HG03066 (cell line): ENCODE results near the gene IFIH1.

Source experiments
- ATAC-seq: cut with Tn5 transposase; IDR thresholded peaks from one replicate; pipeline ENCODE4 v1.9.1; 2021; ENCODE audit warnings: low read depth; ENCODE audit not compliant: unreplicated experiment

The IFIH1 gene

DNA sequence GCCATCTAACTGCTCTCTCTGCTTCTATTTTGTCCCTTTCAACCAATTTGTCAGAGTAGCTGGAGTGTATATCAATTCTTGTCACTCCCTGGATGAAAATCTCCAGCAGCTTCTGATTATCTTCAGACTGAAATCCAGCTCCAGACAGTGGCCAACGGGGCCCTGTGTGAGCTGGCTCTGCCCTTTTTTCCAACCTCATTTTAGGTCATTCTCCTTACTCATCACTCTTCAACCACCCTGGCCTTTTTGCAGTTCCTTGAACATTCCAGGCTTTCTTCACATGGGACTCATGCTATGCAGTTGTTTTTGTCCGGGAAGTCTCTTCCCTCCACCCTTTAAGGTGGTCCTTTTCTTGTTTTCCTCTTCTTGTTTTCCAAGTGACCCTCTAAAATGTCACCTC, 59.8 kb downstream of the IFIH1 start:
- ATAC-seq: no peak

GRCh38 chr2:162258169-162258568, 60.3 kb downstream of the IFIH1 start:
- no peak for ATAC-seq

GRCh38 chr2:162257425-162257824, 61.1 kb downstream of the IFIH1 start:
- no peak for ATAC-seq

DNA sequence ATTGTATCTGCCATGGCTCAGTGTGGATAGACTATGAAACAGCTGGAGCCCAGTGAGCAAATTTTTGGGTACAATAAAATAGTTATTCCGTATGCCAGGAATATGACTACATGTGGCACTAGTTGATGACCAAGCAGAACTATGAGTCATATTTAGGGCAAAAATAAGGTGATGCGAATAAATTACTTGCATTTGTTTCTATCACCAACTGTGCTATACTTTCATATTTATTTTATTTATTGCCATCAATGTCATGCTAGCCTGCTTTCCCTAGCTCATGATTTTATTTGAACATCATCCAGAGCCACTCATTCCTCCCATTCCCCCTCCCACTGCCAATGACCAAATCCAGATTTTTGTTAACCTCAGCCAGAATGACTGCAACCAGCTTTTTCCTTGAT, 61.9 kb downstream of the IFIH1 start:
- ATAC-seq: no peak

GRCh38 chr2:162254236-162254871, 64.1 kb downstream of the IFIH1 start:
- ATAC-seq: no peak

DNA sequence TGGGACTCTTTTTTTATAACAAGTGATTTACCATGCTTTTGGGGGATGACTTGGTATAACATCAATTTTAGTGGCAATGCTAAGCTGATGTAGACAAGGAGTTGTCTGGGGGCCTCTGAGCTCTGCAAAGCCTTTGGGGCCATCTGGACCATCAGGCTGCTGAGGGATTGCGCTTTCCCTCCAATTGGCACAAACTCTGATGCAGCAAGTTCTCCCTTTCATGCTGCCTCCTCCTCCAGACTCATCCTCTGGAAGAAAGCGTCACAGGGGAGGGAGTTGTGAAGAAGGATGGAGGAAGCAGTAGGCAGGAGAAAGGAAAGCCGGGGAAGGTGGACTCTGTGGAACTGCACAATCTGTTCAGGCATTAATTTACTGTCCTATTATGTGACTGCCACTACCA, 65.0 kb downstream of the IFIH1 start:
- no peak for ATAC-seq

GRCh38 chr2:162252153-162252552, 66.3 kb downstream of the IFIH1 start:
- no peak for ATAC-seq

- no peak for ATAC-seq
These were observed 72.7 kb downstream of the IFIH1 start for GRCh38 chr2:162245781-162246180.

DNA sequence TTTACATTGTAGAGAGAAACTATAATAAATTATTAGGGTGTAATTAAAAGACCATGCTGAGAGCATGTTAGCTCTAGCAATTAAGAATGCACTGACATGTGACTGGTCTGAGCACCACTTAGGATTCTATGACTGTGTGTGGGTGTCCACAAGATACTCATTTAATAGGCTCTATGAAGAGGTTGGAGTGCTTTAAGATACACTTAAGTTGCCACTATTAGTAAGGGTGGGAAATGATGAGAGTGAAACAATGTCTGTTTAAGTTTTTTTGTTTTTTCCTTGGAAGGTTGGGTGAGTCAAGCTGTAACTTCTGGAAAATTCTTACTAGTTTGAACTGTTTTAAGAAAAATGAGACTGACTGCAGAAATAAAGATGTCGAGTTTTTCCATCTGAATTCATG, 73.4 kb downstream of the IFIH1 start:
- no peak for ATAC-seq

DNA sequence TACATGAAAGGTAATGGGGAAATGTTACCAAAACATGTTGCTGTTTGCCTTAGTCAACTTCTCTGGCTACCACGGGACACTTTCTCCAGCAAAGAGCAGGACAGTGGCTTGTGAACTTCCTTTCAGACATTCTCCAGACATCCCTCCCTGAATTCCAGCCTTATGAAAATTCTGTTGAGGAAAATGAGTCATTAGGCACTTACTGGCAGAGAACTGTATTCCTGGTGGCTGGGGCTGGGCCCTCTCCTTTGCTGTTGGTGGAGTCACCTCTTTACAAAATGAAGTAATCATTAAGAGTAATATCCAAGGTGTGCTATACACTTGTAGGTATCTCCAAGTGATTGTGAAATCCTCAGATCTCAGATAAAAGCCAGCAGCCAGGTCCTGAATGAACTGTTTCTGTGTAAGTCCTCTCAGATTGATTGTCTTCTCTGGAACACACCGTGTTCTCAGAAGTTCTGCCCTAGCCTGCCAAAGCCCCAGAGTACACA, 73.9 kb downstream of the IFIH1 start:
- ATAC-seq: no peak

DNA sequence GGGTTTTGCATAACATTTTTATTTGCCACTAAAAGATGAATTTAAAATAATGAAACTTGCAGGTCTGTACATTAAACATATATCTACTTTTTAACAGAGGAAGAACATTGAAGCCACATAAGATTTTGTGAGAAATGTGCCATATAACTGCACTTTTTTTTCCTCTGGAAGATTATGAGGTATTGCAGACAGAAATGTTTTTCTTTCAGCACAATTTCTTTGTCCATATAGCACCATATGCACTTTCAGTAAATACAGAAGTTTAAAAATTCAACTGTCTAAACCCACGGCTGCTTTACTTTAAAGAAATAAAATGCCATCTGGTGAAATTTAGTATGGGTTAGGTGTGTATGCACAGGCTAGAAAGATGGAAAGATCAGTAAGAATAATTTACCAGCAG, 74.8 kb downstream of the IFIH1 start:
- no peak for ATAC-seq

GRCh38 chr2:162243294-162243693, 75.2 kb downstream of the IFIH1 start, which contains the start of gene FAP:
Gene FAP (minus strand): TSS chr2:162243445. CDS start chr2:162243327, 118 bp downstream.
- ATAC-seq: no peak

- ATAC-seq: no peak
These were observed 75.8 kb downstream of the IFIH1 start for GRCh38 chr2:162242586-162243280.

DNA sequence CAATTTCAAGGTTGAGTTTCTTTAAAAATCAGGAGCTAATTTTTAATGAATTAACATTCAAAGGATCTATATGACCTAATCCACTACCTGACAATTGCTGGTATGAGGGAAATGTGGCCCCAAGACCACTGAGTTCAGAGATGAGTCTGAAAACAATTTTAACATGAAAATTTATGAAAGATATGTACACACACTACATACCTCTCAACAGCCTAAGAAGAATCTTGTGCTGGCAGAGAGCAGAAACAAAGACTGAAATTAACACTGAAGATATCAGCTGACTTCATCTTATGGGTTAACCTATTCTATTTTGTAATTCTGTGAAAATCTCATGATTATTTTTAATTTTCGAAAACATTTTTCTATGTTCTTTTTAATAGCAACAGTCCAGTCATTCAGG, 76.9 kb downstream of the IFIH1 start:
- ATAC-seq: no peak

DNA sequence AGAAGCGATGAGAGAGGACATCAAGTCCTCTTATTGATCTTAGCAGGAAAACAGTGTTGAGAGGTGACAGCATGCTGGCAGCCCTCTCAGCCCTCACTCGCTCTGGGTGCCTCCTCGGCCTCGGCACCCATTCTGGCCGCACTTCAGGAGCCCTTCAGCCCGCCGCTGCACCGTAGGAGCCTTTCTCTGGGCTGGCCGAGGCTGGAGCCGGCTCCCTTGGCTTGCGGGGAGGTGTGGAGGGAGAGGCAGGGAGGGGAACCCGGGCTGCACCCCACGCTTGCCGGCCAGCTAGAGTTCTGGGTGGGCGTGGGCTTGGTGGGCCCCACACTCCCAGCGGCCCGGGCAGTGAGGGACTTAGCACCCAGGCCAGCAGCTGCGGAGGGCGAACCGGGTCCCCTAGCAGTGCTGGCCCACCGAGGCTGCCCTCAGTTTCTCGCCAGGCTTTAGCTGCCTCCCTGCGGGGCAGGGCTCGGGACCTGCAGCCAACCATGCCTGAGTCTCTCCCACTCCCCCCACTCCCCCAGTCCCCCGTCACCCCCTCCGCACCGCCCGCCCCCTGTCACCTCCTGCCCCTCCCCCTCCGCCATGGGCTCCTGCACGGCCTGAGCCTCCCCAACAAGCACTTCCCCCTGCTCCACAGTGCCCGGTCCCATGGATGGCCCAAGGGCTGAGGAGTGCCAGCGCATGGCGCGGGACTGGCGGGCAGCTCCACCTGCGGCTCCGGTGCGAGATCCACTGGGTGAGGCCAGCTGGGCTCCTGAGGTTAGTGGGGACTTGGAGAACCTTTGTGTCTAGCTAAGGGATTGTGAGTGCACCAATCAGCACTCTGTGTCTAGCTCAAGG, 83.6 kb downstream of the IFIH1 start:
- ATAC-seq: no peak

DNA sequence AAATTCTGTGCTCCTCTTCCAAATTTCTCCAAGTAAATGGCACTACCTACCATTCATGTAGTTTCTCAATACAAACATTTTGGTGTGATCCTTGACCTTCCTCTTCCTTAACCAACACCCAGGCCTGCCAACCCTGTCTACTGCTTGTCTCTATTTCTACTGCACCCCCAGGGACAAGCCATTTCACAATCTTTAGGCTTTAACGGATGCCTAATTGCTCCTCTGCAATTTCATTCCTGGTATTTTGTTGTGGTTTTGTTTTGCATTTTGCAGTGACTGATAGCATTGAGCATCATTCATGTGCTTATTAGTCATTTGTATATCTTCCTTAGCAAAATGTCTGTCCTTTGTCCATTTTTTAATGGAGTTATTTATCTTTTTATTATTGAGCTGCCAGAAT, 85.3 kb downstream of the IFIH1 start:
- no peak for ATAC-seq

- no peak for ATAC-seq
These were observed 85.8 kb downstream of the IFIH1 start for GRCh38 chr2:162232671-162233070.

- ATAC-seq: no peak
These were observed 86.5 kb downstream of the IFIH1 start for GRCh38 chr2:162232027-162232426.

DNA sequence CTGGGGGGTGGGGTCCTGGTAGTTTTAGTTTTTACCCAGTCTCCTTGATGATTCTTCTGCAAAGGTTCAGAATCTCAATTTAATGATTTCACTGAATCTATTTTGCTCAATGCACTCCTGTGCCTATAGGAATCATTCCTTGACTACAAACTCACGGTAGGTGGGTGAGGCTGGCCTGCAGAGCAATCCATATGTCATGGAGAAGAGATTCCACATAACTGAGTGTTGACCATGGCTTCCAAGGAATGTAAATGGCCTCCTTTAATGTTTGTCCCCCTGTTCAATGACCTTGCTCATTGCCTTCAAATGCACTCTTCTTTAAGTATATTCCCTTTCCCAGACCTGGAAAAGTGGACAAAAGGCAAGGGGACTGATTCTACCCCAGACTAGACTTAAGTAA, 87.7 kb downstream of the IFIH1 start:
- ATAC-seq: no peak

DNA sequence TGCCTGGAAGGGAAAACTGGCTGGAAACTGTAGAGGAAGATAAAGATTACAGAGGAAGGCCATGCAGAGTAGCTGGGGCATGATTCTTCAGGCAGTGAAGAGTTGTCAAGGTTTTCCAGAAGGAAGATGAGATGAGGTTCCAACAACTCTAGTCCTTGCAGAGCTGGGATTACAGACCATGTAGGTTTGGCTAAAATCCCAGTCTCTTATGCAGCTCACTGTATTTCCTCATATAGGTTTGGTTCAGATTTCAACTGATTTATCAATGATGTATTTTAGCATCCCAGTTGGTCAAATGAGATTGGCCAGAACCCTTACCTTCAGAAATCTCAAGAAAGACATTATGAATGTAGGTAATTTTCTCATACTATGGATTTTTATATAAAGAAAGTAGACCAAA, 91.6 kb downstream of the IFIH1 start:
- no peak for ATAC-seq

GRCh38 chr2:162221064-162221463, 97.4 kb downstream of the IFIH1 start:
- peak; percentile 93 for ATAC-seq
